ENCODE results near the gene PHACTR1. TPM values are rescaled to one million over a fixed set of nuclear protein-coding genes. Genes with fewer than 3 reads are reported as not detected.

Gene PHACTR1
- total RNA-seq, 2 donors from 2014 or later, result 2.8 to 6.3 TPM

- Histone ChIP-seq H3K36me3 (ENCODE audit: control insufficient read depth, insufficient read depth, low read length) (no peaks in the 10 kb centered on the region), H3K4me1 (ENCODE audit: control insufficient read depth, insufficient read depth, low read length) (peaks cover 10% of the 10 kb centered on the region), H3K9ac (ENCODE audit: extremely low read depth, low read length, poor library complexity, severe bottlenecking) (no peak overlapping the region), H3K27ac (ENCODE audit: low read depth, low read length) (no peak overlapping the region), H3K9me3 (ENCODE audit: control insufficient read depth, low read length) (peaks cover 16% of the 10 kb centered on the region), H3K4me3 (ENCODE audit: low read length) (no peak overlapping the region), H3K27me3 (ENCODE audit: control insufficient read depth, insufficient read depth, low read length, poor library complexity, severe bottlenecking) (no peaks in the 10 kb centered on the region)
- peaks cover 16% of the 10 kb centered on the region for H3K9me3 Mint-ChIP-seq
- H3K4me3 Mint-ChIP-seq, result no peak overlapping the region
- no peak overlapping the region for H3K27ac Mint-ChIP-seq
- H3K4me1 Mint-ChIP-seq, result peaks cover 6% of the 10 kb centered on the region
- TF ChIP-seq CTCF (conservative IDR thresholded peaks at IDR 0.05), result no peak
- DNase-seq, result no peak
- H3K36me3 Mint-ChIP-seq (ENCODE audit: low read depth), result peaks cover 2% of the 10 kb centered on the region
- no peaks in the 10 kb centered on the region for H3K27me3 Mint-ChIP-seq (ENCODE audit: insufficient read depth)
Measured at GRCh38 chr6:12842114-12842513, 125.5 kb downstream of the PHACTR1 start.

DNA sequence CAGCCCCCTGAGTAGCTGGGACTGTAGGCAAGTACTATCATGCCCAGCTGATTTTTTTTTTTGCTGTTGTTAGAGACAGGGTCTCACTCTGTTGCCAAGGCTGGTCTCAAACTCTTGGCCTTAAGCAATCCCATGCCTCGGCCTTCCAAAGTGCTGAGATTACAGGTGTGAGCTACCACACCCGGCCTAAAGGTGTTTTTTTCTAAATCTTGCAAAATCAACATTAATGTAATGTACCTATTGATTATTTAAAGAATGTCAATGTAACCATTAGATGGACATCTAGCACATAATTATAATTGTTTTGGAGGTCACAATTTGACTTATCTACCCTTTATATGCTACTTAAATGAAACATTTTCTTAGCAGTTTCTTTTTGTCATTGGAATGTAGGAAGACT is 126.1 kb downstream of the PHACTR1 start:
- Mint-ChIP-seq H3K9me3 (peaks cover 12% of the 10 kb centered on the region), H3K36me3 (ENCODE audit: low read depth) (peaks cover 2% of the 10 kb centered on the region), H3K4me1 (peaks cover 6% of the 10 kb centered on the region), H3K27me3 (ENCODE audit: insufficient read depth) (no peaks in the 10 kb centered on the region), H3K27ac (no peak overlapping the region), H3K4me3 (no peak overlapping the region)
- Histone ChIP-seq H3K9me3 (ENCODE audit: control insufficient read depth, low read length) (peaks cover 11% of the 10 kb centered on the region), H3K36me3 (ENCODE audit: control insufficient read depth, insufficient read depth, low read length) (no peaks in the 10 kb centered on the region), H3K4me1 (ENCODE audit: control insufficient read depth, insufficient read depth, low read length) (peaks cover 10% of the 10 kb centered on the region), H3K27ac (ENCODE audit: low read depth, low read length) (no peak overlapping the region), H3K27me3 (ENCODE audit: control insufficient read depth, insufficient read depth, low read length, poor library complexity, severe bottlenecking) (no peaks in the 10 kb centered on the region), H3K9ac (ENCODE audit: extremely low read depth, low read length, poor library complexity, severe bottlenecking) (no peak overlapping the region), H3K4me3 (ENCODE audit: low read length) (no peak overlapping the region)
- no peak for DNase-seq
- 90 to 100% methylated on average over 1 to 2 of the region's 2 CpGs for WGBS, 2 experiments (ENCODE audit: insufficient coverage in 1 of 2, insufficient read length in 1 of 2)
- no peak for TF ChIP-seq CTCF (conservative IDR thresholded peaks at IDR 0.05)

DNA sequence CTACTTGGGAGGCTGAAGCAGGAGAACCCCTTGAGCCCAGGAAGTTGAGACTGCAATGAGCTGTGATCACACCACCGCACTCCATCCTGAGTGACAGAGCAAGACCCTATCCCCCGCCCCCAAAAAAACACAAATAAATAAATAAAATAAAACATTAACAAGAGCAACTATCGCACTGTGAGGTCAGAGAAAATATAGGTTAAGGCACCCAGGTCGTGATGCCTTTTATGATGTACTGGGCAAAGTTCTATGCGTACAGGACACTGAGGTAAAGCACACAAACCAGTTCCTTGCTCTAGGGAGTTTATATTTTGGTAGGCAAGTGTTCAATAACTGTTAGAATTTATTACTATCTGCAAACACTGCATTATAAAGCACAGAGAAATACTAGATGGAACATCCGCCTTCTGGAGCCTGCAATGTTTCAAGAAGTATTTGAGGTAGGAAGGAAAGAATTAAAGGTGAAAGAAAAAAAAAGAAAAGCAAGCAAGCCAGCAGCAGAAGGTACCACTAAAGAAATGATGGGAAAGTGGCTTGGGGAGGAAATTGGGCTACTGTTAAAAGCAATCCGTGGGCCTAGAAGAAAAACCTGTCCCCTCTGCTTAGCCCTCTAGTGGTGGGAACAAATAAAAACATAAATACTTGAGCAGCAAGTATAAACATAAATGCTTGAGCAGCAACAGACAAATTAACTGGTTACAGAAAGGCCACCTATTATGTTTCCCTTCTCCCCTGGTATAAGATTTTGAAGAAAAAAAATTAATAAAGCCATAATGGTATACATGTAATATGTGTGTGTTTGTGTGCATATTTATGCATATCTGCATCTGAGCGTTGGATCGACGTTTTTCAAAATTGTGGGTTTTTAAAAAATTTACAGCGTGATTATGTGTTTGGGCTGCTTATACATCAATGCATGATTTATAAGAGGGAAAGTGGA is 128.0 kb downstream of the PHACTR1 start:
- WGBS, 2 experiments (ENCODE audit: insufficient coverage in 1 of 2, insufficient read length in 1 of 2), result 86 to 95% methylated on average over 7 to 11 of the region's 11 CpGs
- Histone ChIP-seq H3K9me3 (ENCODE audit: control insufficient read depth, low read length) (no peaks in the 10 kb centered on the region), H3K27ac (ENCODE audit: low read depth, low read length) (no peak overlapping the region), H3K4me1 (ENCODE audit: control insufficient read depth, insufficient read depth, low read length) (peaks cover 17% of the 10 kb centered on the region), H3K36me3 (ENCODE audit: control insufficient read depth, insufficient read depth, low read length) (no peaks in the 10 kb centered on the region), H3K9ac (ENCODE audit: extremely low read depth, low read length, poor library complexity, severe bottlenecking) (no peak overlapping the region), H3K27me3 (ENCODE audit: control insufficient read depth, insufficient read depth, low read length, poor library complexity, severe bottlenecking) (no peaks in the 10 kb centered on the region), H3K4me3 (ENCODE audit: low read length) (no peak overlapping the region)
- Mint-ChIP-seq H3K4me1 (peaks cover 18% of the 10 kb centered on the region), H3K27ac (no peak overlapping the region), H3K4me3 (no peak overlapping the region), H3K27me3 (ENCODE audit: insufficient read depth) (no peaks in the 10 kb centered on the region), H3K9me3 (no peaks in the 10 kb centered on the region), H3K36me3 (ENCODE audit: low read depth) (no peaks in the 10 kb centered on the region)
- no peak for DNase-seq
- TF ChIP-seq CTCF (conservative IDR thresholded peaks at IDR 0.05), result peak; percentile 86
